Limb (tissue), 2 donors: ENCODE data around the gene SWT1.
A peak's percentile ranks its signal among the peaks of the same experiment; 100 is the strongest.

Source experiments
- DNase-seq, 2 donors: peaks; one replicate each; pipeline ENCODE4 v3.0.0-alpha.2; 2016; ENCODE audit errors: extremely low spot score in 2 of 2

Gene SWT1, protein sequence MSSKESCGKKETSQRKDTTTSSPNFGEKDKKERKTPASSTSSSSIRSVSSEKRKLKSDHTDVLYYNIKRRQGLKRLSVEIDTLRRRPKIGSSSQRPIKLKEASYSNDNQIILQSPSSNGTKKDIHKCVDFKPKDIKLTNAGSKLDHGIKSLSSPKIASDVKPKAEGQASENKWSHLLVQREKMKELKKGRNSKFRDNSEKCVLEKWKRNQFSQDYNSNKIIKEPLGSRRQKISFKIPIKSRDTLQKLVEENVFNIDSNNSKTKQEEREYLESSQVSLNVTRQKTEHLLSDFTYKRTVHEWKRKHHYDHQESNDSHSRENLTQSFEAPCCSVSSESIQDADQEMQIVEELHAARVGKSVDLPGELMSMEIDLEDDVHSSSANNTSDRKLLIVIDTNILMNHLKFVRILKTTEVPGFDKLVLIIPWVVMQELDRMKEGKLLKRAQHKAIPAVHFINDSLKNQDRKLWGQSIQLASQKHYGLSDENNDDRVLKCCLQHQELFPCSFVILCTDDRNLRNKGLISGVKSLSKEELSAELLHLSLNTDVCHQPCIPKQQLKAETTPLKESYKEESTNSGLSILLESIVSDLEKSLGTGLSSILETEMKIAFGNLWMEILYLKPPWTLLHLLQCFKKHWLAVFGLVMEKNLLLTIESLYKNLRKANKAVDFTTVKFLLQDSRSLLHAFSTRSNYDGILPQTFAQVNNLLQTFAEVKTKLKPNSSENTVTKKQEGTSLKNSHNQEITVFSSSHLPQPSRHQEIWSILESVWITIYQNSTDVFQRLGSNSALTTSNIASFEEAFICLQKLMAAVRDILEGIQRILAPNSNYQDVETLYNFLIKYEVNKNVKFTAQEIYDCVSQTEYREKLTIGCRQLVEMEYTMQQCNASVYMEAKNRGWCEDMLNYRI

DNA sequence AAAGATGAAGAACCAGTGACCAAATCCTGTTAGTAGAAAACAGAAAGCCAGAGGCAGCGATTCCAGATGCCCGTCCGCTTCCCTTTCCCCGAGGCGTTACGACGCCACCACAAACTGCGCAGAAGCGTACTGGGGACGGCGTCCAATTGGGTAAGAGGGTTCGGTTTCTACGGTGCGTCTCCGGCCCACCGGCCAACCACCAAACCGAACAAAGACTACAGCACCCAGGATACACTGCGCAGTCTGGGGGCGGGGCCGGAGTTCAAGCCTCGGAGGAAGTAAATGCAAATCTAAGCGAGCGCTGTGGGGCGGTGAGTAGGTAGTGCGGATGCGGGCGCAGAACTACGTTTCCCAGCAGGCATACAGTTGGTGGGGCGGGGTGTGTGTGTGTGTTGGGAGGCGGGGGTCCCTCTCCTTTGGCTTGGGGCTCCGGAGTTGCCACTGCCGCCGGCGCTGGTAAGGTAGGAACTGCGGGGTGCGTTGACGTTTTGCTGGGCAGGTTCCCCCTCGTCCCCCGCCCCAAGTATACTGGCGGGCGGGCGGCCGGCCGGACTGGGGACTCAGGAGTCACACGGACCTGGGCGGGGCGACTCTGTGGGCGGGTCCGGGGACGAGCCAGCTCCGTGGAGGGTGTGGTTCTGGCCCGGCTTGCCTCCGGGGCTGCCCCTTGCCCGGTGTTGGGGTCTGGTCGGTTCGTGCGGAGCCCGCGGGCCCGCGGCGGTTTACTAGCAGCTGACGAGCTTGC, at the start of gene SWT1, which contains the start of gene TRMT1L:
Gene SWT1 (plus strand): TSS at position 314 of the 745 bp plus-strand sequence. CDS start 3,675 bp downstream, outside the sequence.
Gene TRMT1L (minus strand): TSS at position 100 of the 745 bp plus-strand sequence. CDS start 241 bp downstream, outside the sequence.
- peak; percentile 99 to 100 for DNase-seq

DNA sequence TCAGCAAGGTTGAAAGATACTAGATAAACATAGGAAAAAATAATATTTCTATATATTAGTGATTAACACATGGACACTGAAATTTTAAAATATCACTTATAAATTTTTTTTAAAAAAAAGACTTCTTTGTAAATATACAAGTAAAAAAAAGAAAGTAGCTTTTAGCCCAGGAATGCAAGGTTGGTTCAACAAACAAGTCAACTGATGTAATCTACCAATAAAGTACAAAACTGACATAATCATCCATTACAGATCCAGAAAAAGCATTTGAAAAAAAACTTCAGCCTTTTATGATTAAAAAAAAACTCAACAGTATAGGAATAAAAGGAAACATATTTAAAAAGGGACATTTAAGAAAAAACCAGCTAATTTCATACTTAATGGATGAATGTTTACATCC, 48.6 kb upstream of the SWT1 start:
- no peak for DNase-seq

GRCh38 chr1:185110145-185110544, 46.8 kb upstream of the SWT1 start:
- no peak for DNase-seq

DNA sequence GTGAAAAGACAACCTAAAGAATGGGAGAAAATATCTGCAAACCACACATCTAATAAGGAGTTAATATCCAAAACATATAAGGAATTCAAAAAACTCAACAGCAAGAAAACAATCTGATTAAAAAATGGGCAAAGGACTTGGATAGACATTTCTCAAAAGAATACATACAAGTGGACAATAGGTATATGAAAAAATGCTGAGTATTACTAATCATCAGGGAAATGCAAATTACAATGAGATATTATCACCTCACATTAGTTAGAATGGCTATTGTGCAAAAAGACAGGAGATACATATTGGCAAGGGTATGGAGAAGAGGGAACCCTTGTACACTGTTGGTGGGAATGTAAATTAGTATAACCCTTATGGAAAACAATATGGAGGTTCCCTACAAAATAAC, 45.1 kb upstream of the SWT1 start:
- DNase-seq, result no peak

GRCh38 chr1:185112356-185112755, 44.6 kb upstream of the SWT1 start:
- DNase-seq, result no peak

- DNase-seq, result no peak
These were observed 27.3 kb upstream of the SWT1 start for GRCh38 chr1:185129708-185130107.

DNA sequence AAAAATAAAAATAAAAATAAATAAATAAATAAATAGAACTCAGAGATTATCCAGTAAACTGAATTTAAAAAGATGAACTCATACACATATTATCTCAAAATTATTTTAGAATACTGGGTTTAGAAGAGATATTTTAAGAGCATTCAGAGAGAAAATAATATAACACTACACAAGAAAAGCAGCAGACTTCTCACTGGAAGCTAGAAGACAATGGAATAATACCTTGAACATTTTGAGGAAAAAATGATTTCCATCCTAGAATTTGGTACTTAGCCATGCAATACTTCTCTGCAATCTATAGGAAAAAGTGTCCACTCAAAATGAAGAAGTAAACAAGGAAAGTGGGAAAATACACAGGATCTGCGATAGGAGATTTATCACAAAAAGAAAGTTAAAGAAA, 24.4 kb upstream of the SWT1 start:
- DNase-seq, result no peak

- no peak for DNase-seq
These were observed 18.9 kb upstream of the SWT1 start for GRCh38 chr1:185137896-185138545.

DNA sequence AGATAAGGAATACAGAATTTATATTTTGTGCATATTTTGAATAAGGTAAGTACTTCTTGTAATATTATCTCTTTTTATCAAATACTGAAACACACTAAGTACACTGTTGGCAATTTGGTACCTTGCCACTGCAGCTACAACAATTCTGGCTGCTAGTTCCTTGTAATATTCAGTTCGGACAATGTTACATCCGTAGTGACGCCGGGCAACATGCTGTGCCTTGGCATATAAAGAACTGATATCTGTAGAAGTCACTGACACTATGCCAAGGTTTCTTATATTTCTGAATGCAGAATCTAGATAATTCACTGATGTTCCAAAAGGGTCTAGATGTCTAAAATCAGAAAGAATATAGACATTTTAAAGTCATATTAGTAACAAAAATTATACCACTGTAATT, 17.7 kb upstream of the SWT1 start:
- no peak for DNase-seq

DNA sequence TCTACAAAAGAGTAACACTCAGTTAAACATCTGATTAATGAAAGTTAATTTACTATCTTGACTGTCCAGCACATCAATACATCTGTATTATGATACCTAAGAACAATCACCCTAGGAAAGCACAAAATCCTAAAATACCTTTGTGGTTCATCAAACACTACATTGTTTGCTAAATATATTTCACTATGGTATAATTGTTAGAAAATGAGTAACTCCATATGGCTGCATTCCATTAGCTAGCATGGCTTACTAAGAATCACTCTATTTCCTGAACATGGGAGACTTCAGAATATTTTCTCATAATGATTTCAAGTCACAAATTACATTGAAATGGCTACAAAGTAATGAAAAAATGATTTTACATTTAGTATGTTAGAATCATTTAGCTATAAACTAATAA, 12.7 kb upstream of the SWT1 start:
- DNase-seq, result no peak

- no peak for DNase-seq
These were observed 5.8 kb upstream of the SWT1 start for GRCh38 chr1:185151215-185151614.

GRCh38 chr1:185152187-185152767, 4.7 kb upstream of the SWT1 start:
- no peak for DNase-seq

DNA sequence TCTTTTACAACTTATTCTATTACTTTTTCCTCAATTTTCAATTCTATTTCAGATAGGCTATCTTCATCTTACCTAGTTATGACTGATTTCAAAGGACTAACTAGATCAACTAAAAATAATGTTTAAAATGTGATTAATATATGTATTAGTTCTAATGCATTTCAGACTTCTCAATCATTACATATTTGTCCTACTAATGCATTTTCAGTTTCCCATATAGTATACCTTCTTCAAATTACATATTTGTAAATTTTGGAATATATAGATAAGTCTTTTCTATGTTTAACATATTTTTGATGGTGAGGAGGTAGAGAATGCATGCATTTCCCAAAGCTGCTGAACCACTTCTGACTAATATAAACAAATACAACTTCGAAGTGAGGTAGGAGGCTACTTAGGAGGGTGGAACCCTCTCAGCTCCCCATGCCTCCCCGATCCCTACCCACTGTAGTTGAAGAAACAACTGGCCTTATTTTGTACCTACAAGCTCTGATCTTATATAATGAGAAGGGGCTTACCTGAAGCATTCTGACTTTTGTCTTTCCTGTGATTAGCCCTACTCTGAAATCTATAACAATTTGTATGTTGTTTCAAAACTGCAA, 2.0 kb upstream of the SWT1 start:
- DNase-seq, result no peak

DNA sequence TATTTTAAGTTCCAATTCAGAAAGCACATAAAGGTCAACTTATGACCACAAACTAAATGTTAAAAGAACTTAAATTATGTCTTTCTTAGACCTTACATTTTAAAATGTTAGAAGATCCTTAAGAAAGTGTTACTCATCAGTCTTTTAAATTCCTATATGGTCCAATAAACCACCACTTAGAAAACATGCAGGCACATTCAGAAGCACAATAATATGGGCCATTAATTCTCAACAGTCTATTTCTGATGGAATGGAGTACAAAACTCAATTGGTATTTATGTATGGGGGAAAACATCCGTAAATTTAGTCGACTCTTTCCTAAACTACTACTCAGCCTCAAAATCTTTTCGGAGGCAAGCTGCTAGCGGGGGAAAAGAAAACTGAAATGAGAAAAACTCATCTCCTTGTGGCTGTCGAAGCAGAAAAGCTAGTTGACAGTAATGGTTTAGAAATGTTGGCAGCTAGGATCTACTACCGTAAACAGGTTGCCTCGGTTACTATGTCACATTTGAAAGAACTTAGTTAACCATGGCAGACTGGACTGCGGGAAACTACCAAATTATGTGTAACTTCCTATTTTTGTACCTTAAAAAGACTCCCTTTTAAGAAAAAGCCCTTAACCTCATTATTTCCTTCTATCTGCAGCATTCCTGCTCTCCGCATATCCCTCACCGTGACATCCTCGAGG, 1.2 kb upstream of the SWT1 start:
- peak; percentile 2 to 27 for DNase-seq

DNA sequence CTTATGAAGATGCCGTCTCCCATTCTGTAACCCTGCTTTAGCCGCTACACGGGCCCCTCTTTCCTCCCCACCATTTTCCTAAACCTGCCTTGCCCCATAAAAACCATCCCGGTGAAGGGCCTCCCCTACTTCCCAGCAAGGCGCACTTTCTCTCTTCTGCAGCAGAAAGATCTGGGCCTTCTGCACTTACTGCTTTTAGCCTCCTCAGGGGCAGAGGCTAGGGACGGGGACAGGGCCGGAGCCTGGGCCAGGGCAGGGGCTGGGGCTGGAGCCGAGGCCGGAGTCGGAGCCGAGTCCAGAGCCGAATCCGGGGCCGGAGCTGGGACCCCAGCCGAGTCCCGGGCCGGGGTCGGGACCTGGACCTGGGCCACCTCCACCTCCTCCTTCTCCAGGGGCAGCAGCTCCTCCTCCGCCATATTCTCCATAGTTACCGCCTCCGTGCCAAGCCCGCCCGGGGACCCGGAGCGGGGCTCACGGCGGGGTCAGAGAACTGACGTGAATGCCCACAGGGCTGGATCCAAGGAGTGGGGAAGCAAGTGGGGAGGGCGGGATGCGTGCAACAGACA, 596 bp upstream of the SWT1 start:
- peak in 1 of 2 donors; percentile 32 for DNase-seq

- peak; percentile 2 to 32 for DNase-seq
These were observed 839 bp downstream of the SWT1 start for GRCh38 chr1:185157599-185158412.

- DNase-seq, result peak; percentile 2 to 30
These were observed 1.8 kb downstream of the SWT1 start for GRCh38 chr1:185158800-185159199.

GRCh38 chr1:185159966-185160365, 3.0 kb downstream of the SWT1 start:
- no peak for DNase-seq
